Loucy (cell line): ENCODE data around the gene TRAPPC14.

Source experiments
- H2AFZ ChIP-seq: fragments of 200-600 bp; sonication (generic); 2 replicates; pipeline ENCODE4 v1.6.0; 2016; ENCODE audit warnings: antibody characterized with exemption, mild to moderate bottlenecking, low read length, moderate library complexity
- H3F3A ChIP-seq: fragments of 200-600 bp; 2 replicates; pipeline ENCODE4 v1.6.0; 2016; ENCODE audit warnings: antibody characterized with exemption, low read depth, mild to moderate bottlenecking
- H3K27me3 ChIP-seq: fragments of 200-600 bp; sonication (generic); 2 replicates; pipeline ENCODE4 v1.6.1; 2014; ENCODE audit warnings: low read length, mild to moderate bottlenecking; ENCODE audit not compliant: insufficient read depth, poor library complexity, severe bottlenecking
- H3K36me3 ChIP-seq: fragments of 200-600 bp; sonication (generic); 2 replicates; pipeline ENCODE4 v1.6.1; 2016; ENCODE audit warnings: low read length; ENCODE audit not compliant: insufficient read depth
- H3K4me1 ChIP-seq: fragments of 200-600 bp; sonication (generic); 2 replicates; pipeline ENCODE4 v1.5.1; 2014; ENCODE audit warnings: low read length, mild to moderate bottlenecking; ENCODE audit not compliant: insufficient read depth, poor library complexity, severe bottlenecking
- H3K4me2 ChIP-seq: fragments of 200-600 bp; sonication (generic); 2 replicates; pipeline ENCODE4 v1.6.0; 2014; ENCODE audit warnings: antibody characterized with exemption, low read length, low read depth, mild to moderate bottlenecking; ENCODE audit not compliant: poor library complexity, severe bottlenecking
- H3K4me3 ChIP-seq: fragments of 200-600 bp; sonication (generic); 2 replicates; pipeline ENCODE4 v1.5.1; 2014; ENCODE audit warnings: low read length, mild to moderate bottlenecking, mixed read lengths; ENCODE audit not compliant: poor library complexity, severe bottlenecking
- H3K79me2 ChIP-seq: fragments of 200-600 bp; sonication (generic); 2 replicates; pipeline ENCODE4 v1.6.1; 2014; ENCODE audit warnings: low read length; ENCODE audit not compliant: insufficient read depth
- H3K9ac ChIP-seq: fragments of 200-600 bp; sonication (generic); 2 replicates; pipeline ENCODE4 v1.6.0; 2014; ENCODE audit warnings: mild to moderate bottlenecking, low read depth, low read length, moderate library complexity; ENCODE audit not compliant: poor library complexity, severe bottlenecking
- H3K9me2 ChIP-seq: fragments of 200-600 bp; sonication (generic); replicated peaks from 2 replicates; pipeline ENCODE4 v1.6.1; 2016; ENCODE audit warnings: low read depth, low read length, mixed read lengths
- H3K9me3 ChIP-seq: fragments of 200-600 bp; sonication (generic); 2 replicates; pipeline ENCODE4 v1.6.1; 2014; ENCODE audit warnings: mild to moderate bottlenecking, antibody characterized with exemption, low read length, low read depth; ENCODE audit not compliant: insufficient read depth
- H4K20me1 ChIP-seq: fragments of 200-600 bp; sonication (generic); 2 replicates; pipeline ENCODE4 v1.6.0; 2014; ENCODE audit warnings: antibody characterized with exemption, low read length, mild to moderate bottlenecking; ENCODE audit not compliant: insufficient read depth, poor library complexity, severe bottlenecking
- EZH2phosphoT487 ChIP-seq: fragments of 200-600 bp; IDR thresholded peaks from 2 replicates; pipeline ENCODE4 v1.6.1; 2018; ENCODE audit warnings: antibody characterized with exemption, mild to moderate bottlenecking, moderate library complexity, borderline replicate concordance
- TF ChIP-seq, protein P1 (sequence below): fragments of 200-600 bp; sonication (generic); conservative IDR thresholded peaks from 2 replicates; pipeline ENCODE4 v1.5.1; 2014; ENCODE audit warnings: mild to moderate bottlenecking, antibody characterized with exemption, low read length

TRAPPC14 gene, protein sequence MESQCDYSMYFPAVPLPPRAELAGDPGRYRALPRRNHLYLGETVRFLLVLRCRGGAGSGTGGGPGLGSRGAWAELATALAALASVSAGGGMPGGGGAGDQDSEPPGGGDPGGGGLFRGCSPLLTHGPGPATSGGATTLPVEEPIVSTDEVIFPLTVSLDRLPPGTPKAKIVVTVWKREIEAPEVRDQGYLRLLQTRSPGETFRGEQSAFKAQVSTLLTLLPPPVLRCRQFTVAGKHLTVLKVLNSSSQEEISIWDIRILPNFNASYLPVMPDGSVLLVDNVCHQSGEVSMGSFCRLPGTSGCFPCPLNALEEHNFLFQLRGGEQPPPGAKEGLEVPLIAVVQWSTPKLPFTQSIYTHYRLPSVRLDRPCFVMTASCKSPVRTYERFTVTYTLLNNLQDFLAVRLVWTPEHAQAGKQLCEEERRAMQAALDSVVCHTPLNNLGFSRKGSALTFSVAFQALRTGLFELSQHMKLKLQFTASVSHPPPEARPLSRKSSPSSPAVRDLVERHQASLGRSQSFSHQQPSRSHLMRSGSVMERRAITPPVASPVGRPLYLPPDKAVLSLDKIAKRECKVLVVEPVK

DNA sequence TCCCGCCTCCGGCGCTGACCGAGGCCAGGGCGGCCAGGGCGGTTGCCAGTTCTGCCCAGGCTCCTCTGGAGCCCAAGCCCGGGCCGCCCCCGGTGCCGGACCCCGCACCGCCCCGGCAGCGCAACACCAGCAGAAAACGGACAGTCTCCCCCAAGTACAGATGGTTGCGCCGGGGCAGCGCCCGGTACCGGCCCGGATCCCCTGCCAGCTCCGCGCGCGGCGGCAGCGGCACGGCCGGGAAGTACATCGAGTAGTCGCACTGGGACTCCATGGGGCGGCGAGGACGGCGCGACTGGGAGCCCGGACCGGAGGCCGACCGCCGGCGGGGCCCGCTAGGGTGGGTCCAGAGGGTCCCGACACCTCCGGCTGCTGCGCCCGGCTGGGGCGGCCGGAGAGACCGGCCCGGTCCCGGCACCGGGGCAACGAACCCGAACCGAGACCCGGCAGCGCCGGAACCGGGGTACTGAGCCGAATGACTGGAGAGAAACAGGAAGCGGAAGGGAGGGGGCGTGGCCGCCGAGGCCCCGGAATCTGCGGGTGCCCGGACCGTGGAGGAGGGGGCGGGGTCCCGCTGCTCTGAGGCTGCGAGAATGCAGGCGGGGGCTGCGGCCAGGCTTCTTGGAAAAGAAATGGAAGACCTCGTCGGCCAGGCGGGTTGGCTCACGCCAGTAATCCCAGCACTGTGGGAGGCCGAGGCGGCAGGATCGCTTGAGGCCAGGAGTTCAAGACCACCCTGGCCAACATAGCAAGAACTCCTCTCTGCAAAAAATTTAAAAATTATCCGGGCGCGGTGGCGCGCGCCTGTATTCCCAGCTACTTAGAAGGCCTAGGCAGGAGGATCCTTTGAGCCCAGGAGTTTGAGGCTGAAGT lies at the start of gene TRAPPC14:
TSS of gene TRAPPC14 (minus strand) at position 495 of the 870 bp plus-strand sequence. CDS start at position 271, 224 bp downstream.
- peaks cover 3% of the 10 kb centered on the region; the same call in 1 of the 2 replicates for H3F3A ChIP-seq
- no peaks in the 10 kb centered on the region for H3K9me2 ChIP-seq
- peaks cover 8% of the 10 kb centered on the region; the same call in 1 of the 2 replicates for H3K36me3 ChIP-seq
- peak within 1 kb of the TSS; percentile 90 for H3K4me3 ChIP-seq
- peak within 1 kb of the TSS; percentile 86 for H3K9ac ChIP-seq
- H3K9me3 ChIP-seq = no peaks in the 10 kb centered on the region
- H3K79me2 ChIP-seq = peaks cover 24% of the 10 kb centered on the region
- peaks cover 19% of the 10 kb centered on the region for H3K4me1 ChIP-seq
- peak within 1 kb of the TSS; percentile 92 for H3K4me2 ChIP-seq
- no peaks in the 10 kb centered on the region for H3K27me3 ChIP-seq
- peak within 1 kb of the TSS; percentile 93 for H2AFZ ChIP-seq
- TF ChIP-seq, protein P1, sequence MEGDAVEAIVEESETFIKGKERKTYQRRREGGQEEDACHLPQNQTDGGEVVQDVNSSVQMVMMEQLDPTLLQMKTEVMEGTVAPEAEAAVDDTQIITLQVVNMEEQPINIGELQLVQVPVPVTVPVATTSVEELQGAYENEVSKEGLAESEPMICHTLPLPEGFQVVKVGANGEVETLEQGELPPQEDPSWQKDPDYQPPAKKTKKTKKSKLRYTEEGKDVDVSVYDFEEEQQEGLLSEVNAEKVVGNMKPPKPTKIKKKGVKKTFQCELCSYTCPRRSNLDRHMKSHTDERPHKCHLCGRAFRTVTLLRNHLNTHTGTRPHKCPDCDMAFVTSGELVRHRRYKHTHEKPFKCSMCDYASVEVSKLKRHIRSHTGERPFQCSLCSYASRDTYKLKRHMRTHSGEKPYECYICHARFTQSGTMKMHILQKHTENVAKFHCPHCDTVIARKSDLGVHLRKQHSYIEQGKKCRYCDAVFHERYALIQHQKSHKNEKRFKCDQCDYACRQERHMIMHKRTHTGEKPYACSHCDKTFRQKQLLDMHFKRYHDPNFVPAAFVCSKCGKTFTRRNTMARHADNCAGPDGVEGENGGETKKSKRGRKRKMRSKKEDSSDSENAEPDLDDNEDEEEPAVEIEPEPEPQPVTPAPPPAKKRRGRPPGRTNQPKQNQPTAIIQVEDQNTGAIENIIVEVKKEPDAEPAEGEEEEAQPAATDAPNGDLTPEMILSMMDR = no peak
- TF ChIP-seq EZH2phosphoT487 = no peak
- H4K20me1 ChIP-seq = peaks cover 12% of the 10 kb centered on the region

DNA sequence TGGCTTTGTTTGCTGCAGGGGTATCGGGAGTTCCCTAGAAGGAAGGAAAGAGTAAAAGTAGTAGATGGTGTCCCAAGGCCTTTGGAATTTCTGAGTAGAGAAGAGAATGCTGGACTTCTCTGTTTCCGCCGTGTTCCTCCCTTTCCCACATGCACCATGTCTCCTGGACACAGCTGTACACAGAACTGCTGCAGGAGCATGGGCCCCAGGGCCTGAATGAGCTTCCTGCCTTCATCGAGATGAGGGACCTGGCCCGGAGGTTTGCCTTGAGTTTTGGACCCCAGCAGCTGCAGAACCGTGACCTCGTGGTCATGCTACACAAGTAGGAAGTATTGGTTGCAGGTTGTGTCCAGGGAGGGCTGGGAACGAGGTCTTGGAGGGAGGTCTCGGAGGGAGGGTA lies 45.9 kb upstream of the TRAPPC14 start:
- H3K36me3 ChIP-seq = no peaks in the 10 kb centered on the region
- H4K20me1 ChIP-seq = no peaks in the 10 kb centered on the region
- no peaks in the 10 kb centered on the region for H3F3A ChIP-seq
- no peaks in the 10 kb centered on the region for H3K79me2 ChIP-seq
- no peaks in the 10 kb centered on the region for H3K27me3 ChIP-seq
- peaks cover 8% of the 10 kb centered on the region for H3K4me1 ChIP-seq
- H3K9ac ChIP-seq = no peak overlapping the region
- no peaks in the 10 kb centered on the region for H3K9me3 ChIP-seq
- H3K9me2 ChIP-seq = no peaks in the 10 kb centered on the region
- TF ChIP-seq, protein P1 = no peak
- TF ChIP-seq EZH2phosphoT487 = no peak
- H2AFZ ChIP-seq = no peak overlapping the region
- H3K4me2 ChIP-seq = no peak overlapping the region
- H3K4me3 ChIP-seq = no peak overlapping the region

DNA sequence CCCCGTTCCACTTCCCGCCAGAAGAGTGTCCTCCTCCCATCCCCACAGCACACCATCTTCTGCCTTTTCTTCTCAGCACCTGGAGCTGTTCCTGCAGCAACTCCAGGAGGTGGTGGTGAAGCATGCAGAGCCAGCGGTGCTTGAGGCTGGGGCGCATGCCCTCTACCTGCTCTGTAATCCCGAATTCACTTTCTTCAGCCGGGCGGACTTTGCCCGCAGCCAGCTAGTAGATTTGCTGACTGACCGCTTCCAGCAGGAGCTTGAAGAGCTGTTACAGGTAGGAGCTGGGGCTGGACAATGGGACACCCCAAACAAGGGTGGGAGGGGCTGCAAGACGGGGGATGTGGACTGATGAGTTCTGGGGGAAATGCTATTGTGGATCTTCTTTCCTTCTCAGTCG lies 42.2 kb upstream of the TRAPPC14 start:
- Histone ChIP-seq H3F3A (no peaks in the 10 kb centered on the region), H3K9me2 (no peaks in the 10 kb centered on the region), H3K9ac (no peak overlapping the region), H3K9me3 (no peaks in the 10 kb centered on the region), H2AFZ (no peak overlapping the region), H3K79me2 (no peaks in the 10 kb centered on the region), H3K36me3 (no peaks in the 10 kb centered on the region), H3K4me1 (no peaks in the 10 kb centered on the region), H3K4me2 (no peak overlapping the region), H3K27me3 (no peaks in the 10 kb centered on the region), H4K20me1 (no peaks in the 10 kb centered on the region), H3K4me3 (no peak overlapping the region)
- TF ChIP-seq, protein P1 = no peak
- TF ChIP-seq EZH2phosphoT487 = no peak
